H9 (cell line): ENCODE measurements around the gene HSDL2. TPM values are rescaled to one million over a fixed set of nuclear protein-coding genes. Genes with fewer than 3 reads are reported as not detected.

ENCODE experiments used
- DNase-seq: peaks from one replicate; pipeline ENCODE4 v3.0.0-alpha.2; 2017
- H2AFZ ChIP-seq: one replicate; pipeline ENCODE4 v1.6.1; 2013; ENCODE audit warnings: mild to moderate bottlenecking, low read length, control low read depth, moderate library complexity
- H2AK5ac ChIP-seq: 2 replicates; pipeline ENCODE4 v1.6.1; 2013; ENCODE audit warnings: low read length, control low read depth, mixed read lengths; ENCODE audit not compliant: insufficient read length
- H2BK120ac ChIP-seq: one replicate; pipeline ENCODE4 v1.6.1; 2013; ENCODE audit warnings: low read depth, mild to moderate bottlenecking, low read length, control low read depth, inconsistent platforms; ENCODE audit not compliant: poor library complexity, severe bottlenecking
- H2BK12ac ChIP-seq: 2 replicates; pipeline ENCODE4 v1.6.1; 2013; ENCODE audit warnings: low read length, control low read depth, mixed read lengths, low read depth; ENCODE audit not compliant: insufficient read length
- H2BK15ac ChIP-seq: 2 replicates; pipeline ENCODE4 v1.6.1; 2013; ENCODE audit warnings: low read depth, low read length, control low read depth
- H2BK20ac ChIP-seq: one replicate; pipeline ENCODE4 v1.6.1; 2013; ENCODE audit warnings: low read depth, mild to moderate bottlenecking, low read length, control low read depth, inconsistent platforms; ENCODE audit not compliant: poor library complexity, severe bottlenecking
- H2BK5ac ChIP-seq: 2 replicates; pipeline ENCODE4 v1.6.1; 2013; ENCODE audit warnings: low read length, control low read depth, mixed read lengths; ENCODE audit not compliant: insufficient read length
- H3K14ac ChIP-seq: 2 replicates; pipeline ENCODE4 v1.6.1; 2013; ENCODE audit warnings: low read length, control low read depth; ENCODE audit not compliant: insufficient read depth
- H3K18ac ChIP-seq: 2 replicates; pipeline ENCODE4 v1.6.1; 2013; ENCODE audit warnings: low read depth, mild to moderate bottlenecking, mixed read lengths, low read length, control low read depth; ENCODE audit not compliant: insufficient read length
- H3K23ac ChIP-seq: 2 replicates; pipeline ENCODE4 v1.6.1; 2013; ENCODE audit warnings: low read length, control low read depth, mixed read lengths, low read depth; ENCODE audit not compliant: insufficient read length
- H3K23me2 ChIP-seq: 2 replicates; pipeline ENCODE4 v1.6.1; 2013; ENCODE audit warnings: low read depth, mild to moderate bottlenecking, mixed read lengths, low read length, control low read depth; ENCODE audit not compliant: insufficient read length, poor library complexity, severe bottlenecking
- H3K27ac ChIP-seq: 2 replicates; pipeline ENCODE4 v1.5.1; 2013; ENCODE audit warnings: low read length, control low read depth, mixed read lengths, low read depth; ENCODE audit not compliant: insufficient read length
- H3K27me3 ChIP-seq: 2 replicates; pipeline ENCODE4 v1.6.1; 2013; ENCODE audit warnings: low read length, control low read depth, inconsistent platforms; ENCODE audit not compliant: insufficient read depth
- H3K4ac ChIP-seq: 2 replicates; pipeline ENCODE4 v1.6.1; 2013; ENCODE audit warnings: low read depth, mild to moderate bottlenecking, control low read depth, inconsistent platforms, low read length, moderate library complexity
- H3K4me1 ChIP-seq: 2 replicates; pipeline ENCODE4 v1.6.1; 2013; ENCODE audit warnings: low read length, control low read depth, inconsistent platforms; ENCODE audit not compliant: insufficient read depth
- H3K4me2 ChIP-seq: 2 replicates; pipeline ENCODE4 v1.6.1; 2013; ENCODE audit warnings: low read length, control low read depth, mixed read lengths; ENCODE audit not compliant: insufficient read length, insufficient read depth
- H3K56ac ChIP-seq: 2 replicates; pipeline ENCODE4 v1.6.1; 2013; ENCODE audit warnings: low read depth, mild to moderate bottlenecking, mixed read lengths, low read length, control low read depth; ENCODE audit not compliant: insufficient read length
- H3K79me1 ChIP-seq: 2 replicates; pipeline ENCODE4 v1.6.1; 2013; ENCODE audit warnings: low read depth, mild to moderate bottlenecking, moderate library complexity, low read length, control low read depth, inconsistent platforms; ENCODE audit not compliant: insufficient read depth, poor library complexity, severe bottlenecking
- H3K79me2 ChIP-seq: 2 replicates; pipeline ENCODE4 v1.6.1; 2013; ENCODE audit warnings: low read length, control low read depth, inconsistent platforms; ENCODE audit not compliant: insufficient read depth
- H3K9ac ChIP-seq: 2 replicates; pipeline ENCODE4 v1.6.1; 2013; ENCODE audit warnings: low read length, control low read depth, mixed read lengths; ENCODE audit not compliant: insufficient read length; ENCODE audit errors: extremely low read depth
- H3K9me3 ChIP-seq: one replicate; pipeline ENCODE4 v1.6.1; 2013; ENCODE audit warnings: low read depth, low read length, inconsistent platforms; ENCODE audit not compliant: control insufficient read depth
- H3T11ph ChIP-seq: one replicate; pipeline ENCODE4 v1.6.1; 2013; ENCODE audit warnings: mild to moderate bottlenecking, low read length, control low read depth, inconsistent platforms
- H4K20me1 ChIP-seq: one replicate; pipeline ENCODE4 v1.6.1; 2013; ENCODE audit not compliant: control insufficient read depth, insufficient read length, insufficient read depth
- H4K5ac ChIP-seq: 2 replicates; pipeline ENCODE4 v1.6.1; 2013; ENCODE audit warnings: low read depth, mild to moderate bottlenecking, mixed read lengths, low read length, control low read depth; ENCODE audit not compliant: insufficient read length
- H4K8ac ChIP-seq: replicated peaks from 2 replicates; pipeline ENCODE4 v1.6.1; 2013; ENCODE audit warnings: low read length, control low read depth, mixed read lengths, low read depth; ENCODE audit not compliant: insufficient read length
- H4K91ac ChIP-seq: 2 replicates; pipeline ENCODE4 v1.6.1; 2013; ENCODE audit warnings: low read depth, mild to moderate bottlenecking, moderate library complexity, mixed read lengths, low read length, control low read depth; ENCODE audit not compliant: insufficient read length
- H3K27ac Mint-ChIP-seq, 3 experiments: 2 replicates in 2 of 3; 3 replicates in 1 of 3; pipeline ENCODE4 v1.8.0; 2020 to 2021; ENCODE audit warnings: mixed read lengths in 3 of 3, mild to moderate bottlenecking in 1 of 3, moderate library complexity in 1 of 3
- H3K27me3 Mint-ChIP-seq: 2 replicates; pipeline ENCODE4 v1.8.0; 2021; ENCODE audit warnings: low read depth, mild to moderate bottlenecking, moderate library complexity, mixed read lengths
- H3K36me3 Mint-ChIP-seq, 3 experiments: 2 replicates in 2 of 3; 3 replicates in 1 of 3; pipeline ENCODE4 v1.8.0; 2020 to 2021; ENCODE audit warnings: low read depth in 3 of 3, mixed read lengths in 3 of 3; ENCODE audit not compliant: insufficient read depth in 1 of 3
- H3K4me1 Mint-ChIP-seq, 2 experiments: 2 replicates each; pipeline ENCODE4 v1.8.0; 2020; ENCODE audit warnings: mixed read lengths in 2 of 2
- H3K4me3 Mint-ChIP-seq, 2 experiments: 2 replicates in 1 of 2; 3 replicates in 1 of 2; pipeline ENCODE4 v1.8.0; 2020 to 2021; ENCODE audit warnings: mild to moderate bottlenecking in 2 of 2, mixed read lengths in 2 of 2, moderate library complexity in 1 of 2
- H3K9me3 Mint-ChIP-seq, 2 experiments: 2 replicates in 1 of 2; 3 replicates in 1 of 2; pipeline ENCODE4 v1.8.0; 2020; ENCODE audit warnings: mild to moderate bottlenecking in 2 of 2, mixed read lengths in 2 of 2, moderate library complexity in 1 of 2
- WGBS: extraction: QIAGEN DNeasy Blood & Tissue Kit; methylation state at CpG from one replicate; pipeline ENCODE4 v1.1.7; 2013; ENCODE audit warnings: missing lambda C conversion rate, low lambda C conversion rate, mixed read lengths; ENCODE audit not compliant: insufficient read length; ENCODE audit errors: extremely low coverage; 5-methylcytosine and 5-hydroxymethylcytosine counted together
- total RNA-seq: library from RNA; stranded (reverse); gene quantifications from 2 replicates; pipeline ENCODE4 v1.2.1, GENCODE V29; 2021
- TF ChIP-seq, protein P1 (sequence below): fragments of 200-600 bp; sonication (generic); conservative IDR thresholded peaks from 3 replicates; pipeline ENCODE4 v1.8.0; 2021; ENCODE audit warnings: antibody characterized with exemption, mild to moderate bottlenecking

HSDL2 gene
- total RNA-seq, 1 experiment from 2014 or later, result 16.6 TPM

DNA sequence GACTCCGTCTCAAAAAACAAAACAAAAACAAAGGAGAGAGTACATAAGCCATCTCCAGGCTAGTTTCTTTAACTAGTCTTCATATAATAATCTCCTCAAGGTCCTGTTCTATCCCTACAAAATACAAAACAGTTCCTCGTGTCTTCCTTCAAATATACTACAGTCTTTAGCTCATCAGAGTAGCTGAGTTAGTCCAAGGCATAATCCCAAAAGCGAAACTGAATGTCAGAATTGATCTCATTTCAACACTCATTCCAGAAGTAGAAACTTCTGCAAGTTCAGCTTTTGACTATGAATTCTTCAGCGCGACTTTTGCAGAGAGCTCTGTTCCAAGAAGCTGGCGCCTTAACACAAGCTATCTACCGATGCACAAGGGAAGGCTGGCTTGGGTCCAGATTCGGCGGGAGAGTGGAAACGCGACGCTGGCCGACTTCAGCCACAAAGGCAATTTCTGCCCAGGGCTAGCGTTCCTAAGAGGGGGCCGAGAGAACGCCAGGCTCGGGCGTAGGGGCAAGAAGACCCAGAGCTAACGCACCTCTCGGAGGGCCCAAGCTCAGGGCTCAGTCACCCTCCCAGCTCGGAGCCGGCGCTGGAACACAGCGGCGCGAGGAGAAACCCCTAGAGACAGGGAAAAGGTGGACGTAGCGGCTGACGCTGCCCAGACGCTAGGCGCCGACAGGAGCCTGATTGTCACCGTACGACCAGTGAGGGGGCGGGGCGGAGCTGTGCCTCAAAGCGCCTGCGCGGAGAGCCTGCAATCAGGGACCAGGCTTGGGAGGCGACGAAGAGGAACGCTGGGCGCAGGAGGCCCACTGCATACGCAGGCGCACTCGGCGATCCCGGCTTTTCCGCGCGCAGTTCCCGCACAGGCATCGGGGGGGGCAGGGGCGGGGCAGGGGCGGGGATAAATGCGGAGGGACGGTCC, 469 bp upstream of the HSDL2 start:
- Histone ChIP-seq H3K4ac (no peak overlapping the region; the same call in 1 of the 2 replicates), H4K8ac (no peak overlapping the region), H3K27me3 (no peaks in the 10 kb centered on the region), H3K56ac (no peak overlapping the region), H3K79me2 (0 out of 2 replicates have a peak, but pooled peaks cover 1% of the 10 kb centered on the region), H3K23me2 (peaks cover 10% of the 10 kb centered on the region), H3K27ac (peak overlapping the region; percentile 44), H3K9ac (peak overlapping the region; percentile 83), H2AFZ (no peak overlapping the region), H2AK5ac (no peak overlapping the region), H3K9me3 (no peaks in the 10 kb centered on the region), H2BK20ac (no peak overlapping the region), H2BK15ac (no peak overlapping the region), H3K18ac (peak overlapping the region; percentile 99), H3K23ac (no peak overlapping the region), H3K79me1 (no peaks in the 10 kb centered on the region), H3K14ac (peak overlapping the region; percentile 97; the same call in 1 of the 2 replicates), H4K20me1 (no peaks in the 10 kb centered on the region), H2BK12ac (no peak overlapping the region), H2BK5ac (no peak overlapping the region), H3K4me2 (peak overlapping the region; percentile 87), H3T11ph (no peak overlapping the region), H2BK120ac (peak overlapping the region; percentile 24), H4K91ac (no peak overlapping the region), H4K5ac (no peak overlapping the region), H3K4me1 (no peaks in the 10 kb centered on the region; the same call in 1 of the 2 replicates)
- no peaks in the 10 kb centered on the region; a peak in 1 of 5 replicates for H3K9me3 Mint-ChIP-seq
- peaks cover 25 to 29% of the 10 kb centered on the region in 2 experiments for H3K4me1 Mint-ChIP-seq
- TF ChIP-seq, protein P1, sequence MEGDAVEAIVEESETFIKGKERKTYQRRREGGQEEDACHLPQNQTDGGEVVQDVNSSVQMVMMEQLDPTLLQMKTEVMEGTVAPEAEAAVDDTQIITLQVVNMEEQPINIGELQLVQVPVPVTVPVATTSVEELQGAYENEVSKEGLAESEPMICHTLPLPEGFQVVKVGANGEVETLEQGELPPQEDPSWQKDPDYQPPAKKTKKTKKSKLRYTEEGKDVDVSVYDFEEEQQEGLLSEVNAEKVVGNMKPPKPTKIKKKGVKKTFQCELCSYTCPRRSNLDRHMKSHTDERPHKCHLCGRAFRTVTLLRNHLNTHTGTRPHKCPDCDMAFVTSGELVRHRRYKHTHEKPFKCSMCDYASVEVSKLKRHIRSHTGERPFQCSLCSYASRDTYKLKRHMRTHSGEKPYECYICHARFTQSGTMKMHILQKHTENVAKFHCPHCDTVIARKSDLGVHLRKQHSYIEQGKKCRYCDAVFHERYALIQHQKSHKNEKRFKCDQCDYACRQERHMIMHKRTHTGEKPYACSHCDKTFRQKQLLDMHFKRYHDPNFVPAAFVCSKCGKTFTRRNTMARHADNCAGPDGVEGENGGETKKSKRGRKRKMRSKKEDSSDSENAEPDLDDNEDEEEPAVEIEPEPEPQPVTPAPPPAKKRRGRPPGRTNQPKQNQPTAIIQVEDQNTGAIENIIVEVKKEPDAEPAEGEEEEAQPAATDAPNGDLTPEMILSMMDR, result no peak
- no peaks in the 10 kb centered on the region for H3K27me3 Mint-ChIP-seq
- peak; percentile 99 for DNase-seq
- peaks cover 0 to 6% (median 4%) of the 10 kb centered on the region in 3 experiments; a peak in 6 of 7 replicates for H3K36me3 Mint-ChIP-seq
- H3K4me3 Mint-ChIP-seq, result peak overlapping the region; percentile 92 to 93
- peak overlapping the region; percentile 97 to 99 (median 99) for H3K27ac Mint-ChIP-seq
- no CpG with 5 or more reads among the region's 57 CpGs for WGBS
